Ramos (cell line): ENCODE results near the gene IPCEF1.
"Not testable (repeated sequence)": the region's sequence is repeated elsewhere in the genome, so short reads cannot be mapped to it uniquely, and the experiment has no call there.

Experiments used
- in situ Hi-C: fragments of 300-500 bp; cut with MboI; formaldehyde crosslinking; loops from one replicate; pipeline ENCODE4 v1.14.3; 2022; ENCODE audit warnings: low sequenced_read_pairs; ENCODE audit not compliant: unreplicated experiment

Gene IPCEF1

GRCh38 chr6:154187714-154188113 is 168.9 kb downstream of the IPCEF1 start:
- in situ Hi-C loops: no loop called here

GRCh38 chr6:154187203-154187602 is 169.4 kb downstream of the IPCEF1 start:
- in situ Hi-C loops: no loop called here

DNA sequence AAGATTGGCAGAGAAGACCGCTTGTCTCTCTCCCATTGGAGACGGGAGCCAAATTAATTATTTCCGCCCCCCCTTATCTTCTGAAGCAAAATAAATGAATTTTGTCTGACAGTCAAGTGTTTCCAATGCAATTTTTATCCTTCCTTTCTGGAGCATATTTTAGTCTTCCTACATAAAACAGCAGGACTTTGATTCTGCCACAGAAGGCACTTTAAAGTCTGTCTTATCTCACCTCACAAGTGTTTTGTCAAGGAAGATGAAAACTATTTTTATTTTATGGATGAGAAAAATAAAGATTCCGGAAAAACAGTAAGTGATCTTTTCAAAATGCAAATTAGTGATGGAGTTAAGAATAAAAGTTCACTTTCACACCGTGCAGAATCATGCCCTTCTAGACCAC is 177.2 kb downstream of the IPCEF1 start:
- in situ Hi-C loops: no loop called here

- in situ Hi-C loops: not testable (repeated sequence)
Measured at GRCh38 chr6:154172393-154172792, 184.2 kb downstream of the IPCEF1 start.

GRCh38 chr6:154170106-154170505 is 186.5 kb downstream of the IPCEF1 start:
- in situ Hi-C loops: no loop called here

- in situ Hi-C loops: no loop called here
Measured at GRCh38 chr6:154169193-154169847, 187.3 kb downstream of the IPCEF1 start.

- in situ Hi-C loops: no loop called here
Measured at GRCh38 chr6:154167126-154167525, 189.5 kb downstream of the IPCEF1 start.

- in situ Hi-C loops: no loop called here
Measured at GRCh38 chr6:154166140-154166539, 190.5 kb downstream of the IPCEF1 start.

GRCh38 chr6:154165478-154165877 is 191.1 kb downstream of the IPCEF1 start:
- in situ Hi-C loops: no loop called here

DNA sequence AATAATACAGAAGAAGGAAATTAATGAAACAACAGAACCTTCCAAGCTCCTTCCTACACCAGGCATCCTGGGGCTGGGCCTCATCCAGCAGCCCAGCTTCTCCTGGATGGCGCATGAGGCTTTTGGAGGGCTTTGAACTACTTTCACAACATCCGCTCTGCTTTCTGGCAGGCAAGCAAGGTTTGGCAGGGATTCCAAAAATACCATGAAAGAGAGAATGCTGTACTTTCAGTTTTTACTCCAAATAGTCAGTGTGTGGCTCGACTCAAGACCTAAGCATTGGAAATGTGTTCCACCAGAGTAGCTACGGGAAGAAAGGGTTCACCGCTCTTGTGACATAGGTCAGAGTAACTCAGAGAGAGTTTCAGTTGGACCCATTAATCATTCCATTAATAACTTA is 192.2 kb downstream of the IPCEF1 start:
- in situ Hi-C loops: no loop called here

GRCh38 chr6:154161689-154162088 is 194.9 kb downstream of the IPCEF1 start:
- in situ Hi-C loops: no loop called here

DNA sequence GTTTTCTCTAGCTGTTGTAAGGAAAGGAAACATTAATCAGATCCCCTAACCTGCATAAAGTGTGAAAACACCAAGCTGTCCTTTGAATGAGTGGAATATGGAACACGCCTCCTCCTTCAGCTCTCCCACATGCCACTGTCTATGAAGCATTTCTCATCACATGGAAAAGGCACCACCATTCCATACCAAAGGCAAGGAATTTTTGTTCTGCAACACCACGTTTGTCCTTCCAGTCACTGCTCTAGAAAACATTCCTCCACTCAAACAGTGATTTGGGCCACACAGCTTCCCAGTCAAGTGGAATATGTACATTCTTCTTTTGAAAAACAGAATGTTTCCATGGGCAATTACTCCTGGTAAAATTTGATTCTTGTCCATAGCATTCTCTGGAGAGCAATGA is 197.5 kb downstream of the IPCEF1 start:
- in situ Hi-C loops: no loop called here

DNA sequence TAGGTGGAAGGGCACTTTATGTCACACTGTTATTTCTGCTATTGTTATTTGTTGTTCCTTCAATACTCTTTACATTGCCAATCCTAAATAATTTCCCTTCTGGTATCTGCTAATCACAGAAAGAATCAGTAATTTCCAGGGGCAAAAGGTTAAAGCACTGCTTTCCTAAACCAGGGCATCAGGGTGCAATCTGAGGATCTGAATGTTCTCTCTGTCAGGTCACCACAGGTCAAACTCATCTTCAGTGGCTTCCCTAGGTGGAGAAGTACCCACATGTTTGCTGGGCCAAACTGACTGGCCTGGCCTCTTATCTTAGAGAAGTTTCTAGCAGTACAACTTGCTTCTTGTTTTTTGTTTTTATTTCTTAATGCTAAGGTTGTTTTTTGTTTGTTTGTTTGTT is 198.9 kb downstream of the IPCEF1 start:
- in situ Hi-C loops: no loop called here

DNA sequence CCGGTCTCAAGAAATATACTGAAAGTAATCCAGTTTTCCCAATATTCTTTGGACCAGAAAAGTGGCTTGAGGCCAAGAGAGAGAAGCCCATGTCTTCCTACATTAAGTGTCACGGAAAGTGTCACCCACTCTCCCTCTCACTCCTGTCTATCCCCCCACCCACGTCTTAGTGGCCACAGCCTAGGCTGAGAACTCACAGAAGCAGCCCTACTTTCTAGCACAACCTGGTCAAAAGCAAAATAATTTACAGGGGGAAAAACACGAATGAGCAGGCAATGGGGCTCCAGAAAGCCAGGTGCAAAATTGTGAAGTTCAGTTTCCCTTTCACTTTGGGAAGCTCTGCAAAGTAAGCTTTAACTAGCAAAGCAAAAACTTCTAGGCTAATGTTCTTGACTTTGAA is 199.5 kb downstream of the IPCEF1 start:
- in situ Hi-C loops: no loop called here

GRCh38 chr6:154156135-154156896 is 200.3 kb downstream of the IPCEF1 start:
- in situ Hi-C loops: no loop called here

GRCh38 chr6:154154389-154154967 is 202.1 kb downstream of the IPCEF1 start:
- in situ Hi-C loops: no loop called here

GRCh38 chr6:154143753-154144152 is 212.8 kb downstream of the IPCEF1 start:
- in situ Hi-C loops: no loop called here

DNA sequence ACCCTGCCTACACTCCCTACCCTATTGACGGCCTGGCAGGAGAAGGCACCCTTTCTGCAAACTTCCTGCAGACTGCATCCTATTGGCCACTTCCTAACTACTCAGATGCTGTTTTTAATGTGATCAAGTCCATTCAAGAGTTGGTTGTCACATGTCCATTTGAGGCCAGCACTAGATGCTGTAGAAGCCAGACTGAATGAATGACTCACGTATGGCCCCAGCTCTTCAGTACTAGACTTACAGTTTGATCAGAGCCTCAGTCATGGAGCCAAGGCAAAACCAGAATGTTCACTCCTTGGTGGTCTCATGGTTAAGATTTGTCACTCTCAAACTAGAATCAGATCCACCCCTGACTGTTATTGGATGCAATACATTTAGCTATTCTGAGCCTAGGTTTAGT is 215.9 kb downstream of the IPCEF1 start:
- in situ Hi-C loops: no loop called here

GRCh38 chr6:154139892-154140291 is 216.7 kb downstream of the IPCEF1 start:
- in situ Hi-C loops: no loop called here

- in situ Hi-C loops: no loop called here
Measured at GRCh38 chr6:154138793-154139192, 217.8 kb downstream of the IPCEF1 start.

GRCh38 chr6:154134471-154135147 is 222.0 kb downstream of the IPCEF1 start:
- in situ Hi-C loops: no loop called here
